ENCODE results near the gene METRNL. TPM values are rescaled to one million over a fixed set of nuclear protein-coding genes. Genes with fewer than 3 reads are reported as not detected.
"Not testable (repeated sequence)": the region's sequence is repeated elsewhere in the genome, so short reads cannot be mapped to it uniquely, and the experiment has no call there.

METRNL gene
- total and polyA plus RNA-seq, 8 donors = 11.1 to 28.3 (median 18.0) TPM

- ATAC-seq = no peak
- Histone ChIP-seq H3K4me3 (no peak overlapping the region), H3K9me3 (no peaks in the 10 kb centered on the region), H3K4me1 (no peaks in the 10 kb centered on the region), H3K27ac (no peak overlapping the region), H3K27me3 (no peaks in the 10 kb centered on the region), H3K36me3 (no peaks in the 10 kb centered on the region)
- intact Hi-C loops (cut with DNase I) = no loop called here
- no peak for TF ChIP-seq CTCF (IDR thresholded peaks at IDR 0.05)
- no peak for FAIRE-seq
- WGBS, 2 donors = 72 to 76% methylated on average over 16 of the region's 16 CpGs
- DNase-seq = no peak
Measured at GRCh38 chr17:83136931-83137330, 57.5 kb downstream of the METRNL start.

- FAIRE-seq = no peak
- Histone ChIP-seq H3K36me3 (no peaks in the 10 kb centered on the region), H3K27ac (no peak overlapping the region), H3K4me3 (no peak overlapping the region), H3K4me1 (no peaks in the 10 kb centered on the region), H3K27me3 (no peaks in the 10 kb centered on the region), H3K9me3 (no peaks in the 10 kb centered on the region)
- 62 to 78% methylated on average over 9 of the region's 9 CpGs for WGBS, 2 donors
- no peak for DNase-seq
- ATAC-seq = no peak
- intact Hi-C loops (cut with DNase I) = no loop called here
- TF ChIP-seq CTCF (IDR thresholded peaks at IDR 0.05) = no peak
Measured at GRCh38 chr17:83137523-83137922, 58.1 kb downstream of the METRNL start.

- intact Hi-C loops (cut with DNase I) = no loop called here
- Histone ChIP-seq H3K27me3 (no peaks in the 10 kb centered on the region), H3K36me3 (no peaks in the 10 kb centered on the region), H3K4me3 (no peak overlapping the region), H3K27ac (no peak overlapping the region), H3K4me1 (no peaks in the 10 kb centered on the region), H3K9me3 (no peaks in the 10 kb centered on the region)
- no peak for TF ChIP-seq CTCF (IDR thresholded peaks at IDR 0.05)
- WGBS, 2 donors = 56 to 72% methylated on average over 3 of the region's 3 CpGs
- DNase-seq (no peak), ATAC-seq (no peak), FAIRE-seq (no peak)
Measured at GRCh38 chr17:83138820-83139219, 59.4 kb downstream of the METRNL start.

GRCh38 chr17:83139541-83140248, 60.3 kb downstream of the METRNL start:
- H3K36me3 ChIP-seq; H3K9me3 ChIP-seq; H3K27me3 ChIP-seq; intact Hi-C loops (cut with DNase I); H3K4me3 ChIP-seq; H3K27ac ChIP-seq; H3K4me1 ChIP-seq; FAIRE-seq; DNase-seq; ATAC-seq: not testable (repeated sequence)
- whole genome bisulfite sequencing, 2 donors = 72 to 82% methylated on average over 25 to 27 of the region's 31 CpGs

- H3K36me3 ChIP-seq; DNase-seq; H3K4me1 ChIP-seq; H3K27ac ChIP-seq; intact Hi-C loops (cut with DNase I); FAIRE-seq; ATAC-seq; H3K9me3 ChIP-seq; H3K27me3 ChIP-seq; H3K4me3 ChIP-seq: not testable (repeated sequence)
- WGBS, 2 donors = 89 to 92% methylated on average over 12 to 13 of the region's 13 CpGs
Measured at GRCh38 chr17:83140249-83140566, 60.8 kb downstream of the METRNL start.

GRCh38 chr17:83142619-83143018, 63.2 kb downstream of the METRNL start:
- WGBS, 2 donors = 85 to 94% methylated on average over 4 of the region's 4 CpGs
- ATAC-seq = no peak
- Histone ChIP-seq H3K36me3 (no peaks in the 10 kb centered on the region), H3K9me3 (no peaks in the 10 kb centered on the region), H3K27ac (no peak overlapping the region), H3K4me3 (no peak overlapping the region), H3K4me1 (no peaks in the 10 kb centered on the region), H3K27me3 (no peaks in the 10 kb centered on the region)
- TF ChIP-seq CTCF (IDR thresholded peaks at IDR 0.05) = no peak
- no peak for DNase-seq
- intact Hi-C loops (cut with DNase I) = no loop called here
- no peak for FAIRE-seq

Measured in pancreas (tissue), 10 donors.